Panc1 (cell line): Measurements from ENCODE around the gene WFDC9. TPM values are rescaled to one million over a fixed set of nuclear protein-coding genes. Genes with fewer than 3 reads are reported as not detected.

ENCODE experiments used
- ATAC-seq: fragments of 200-7000 bp; cut with Tn5 transposase; 2 replicates; pipeline ENCODE4 v1.9.1; 2020; ENCODE audit warnings: mild to moderate bottlenecking, moderate library complexity
- BruUV-seq: library from RNA; stranded (reverse); fragments of 400-500 nt; replicated peaks from 2 replicates; lab custom pipeline; 2021; lab: Mats Ljungman, UMichigan
- CTCF ChIA-PET: fragments of 300-600 bp; sonication (Branson Sonifier 250); formaldehyde crosslinking; loops from one replicate; lab custom pipeline; 2022; ENCODE audit warnings: antibody characterized with exemption; lab: Charles Lee
- POLR2A ChIA-PET: fragments of 300-600 bp; sonication (Branson Sonifier 250); formaldehyde crosslinking; loops from one replicate; lab custom pipeline; 2022; ENCODE audit warnings: antibody characterized with exemption; lab: Charles Lee
- DNase-seq: peaks from one replicate; pipeline ENCODE4 v3.0.0-alpha.2; 2010; ENCODE audit warnings: low read depth, low spot score
- H3K27ac ChIP-seq: 2 replicates; pipeline ENCODE4 v1.5.1; 2011; ENCODE audit warnings: mild to moderate bottlenecking, low read length, inconsistent platforms
- H3K27me3 ChIP-seq: fragments of 200-500 bp; sonication (Bioruptor generic); 2 replicates; pipeline ENCODE4 v1.6.0; 2014; ENCODE audit warnings: low read length, inconsistent platforms; ENCODE audit not compliant: control insufficient read depth, insufficient read depth
- H3K36me3 ChIP-seq: fragments of 200-500 bp; sonication (Bioruptor generic); 2 replicates; pipeline ENCODE4 v1.5.1; 2014; ENCODE audit warnings: inconsistent platforms, mild to moderate bottlenecking, low read length, moderate library complexity; ENCODE audit not compliant: control insufficient read depth, insufficient read depth
- H3K4me1 ChIP-seq: 2 replicates; pipeline ENCODE4 v1.5.1; 2011; ENCODE audit warnings: inconsistent platforms, mild to moderate bottlenecking, low read length, moderate library complexity; ENCODE audit not compliant: control insufficient read depth, insufficient read depth
- H3K4me3 ChIP-seq, 2 experiments: 2 replicates each; pipeline ENCODE4 v1.5.1; 2011 to 2012; ENCODE audit warnings: low read depth in 2 of 2, low read length in 2 of 2, mild to moderate bottlenecking in 2 of 2, inconsistent platforms in 1 of 2, moderate library complexity in 1 of 2
- H3K9me3 ChIP-seq: fragments of 200-500 bp; sonication (Bioruptor generic); 2 replicates; pipeline ENCODE4 v1.5.1; 2014; ENCODE audit warnings: low read depth, mild to moderate bottlenecking, inconsistent platforms, low read length, moderate library complexity; ENCODE audit not compliant: control insufficient read depth, insufficient read depth
- CTCF ChIP-seq: fragments of 450-650 bp; IDR thresholded peaks from 2 replicates; pipeline ENCODE4 v1.5.1; 2017; ENCODE audit warnings: mild to moderate bottlenecking
- POLR2AphosphoS5 ChIP-seq: IDR thresholded peaks from 2 replicates; pipeline ENCODE4 v1.6.1; 2012; ENCODE audit warnings: mild to moderate bottlenecking, low read depth, low read length, moderate library complexity
- REST ChIP-seq, 2 experiments: IDR thresholded peaks; 2 replicates each; pipeline ENCODE4 v1.6.1; 2011 to 2012; ENCODE audit warnings: low read depth in 2 of 2, control low read depth in 1 of 2, low read length in 1 of 2, mild to moderate bottlenecking in 1 of 2, moderate library complexity in 1 of 2; ENCODE audit not compliant: insufficient read depth in 1 of 2
- SIN3A ChIP-seq: IDR thresholded peaks from 2 replicates; pipeline ENCODE4 v1.6.1; 2012; ENCODE audit warnings: low read depth, mild to moderate bottlenecking, low read length, moderate library complexity, borderline replicate concordance; ENCODE audit not compliant: insufficient read depth
- TCF7L2 ChIP-seq: IDR thresholded peaks from 2 replicates; pipeline ENCODE4 v1.6.1; 2011; ENCODE audit warnings: mild to moderate bottlenecking, low read depth, low read length, inconsistent platforms
- in situ Hi-C: cut with HindIII; loops from 2 replicates; pipeline ENCODE4 v1.10.0; 2016; ENCODE audit warnings: low sequenced_read_pairs, low pct_unique_long_range_greater_than_20kb
- intact Hi-C: fragments of 100-400 bp; cut with micrococcal nuclease; formaldehyde crosslinking; loops from one replicate; pipeline ENCODE4 v1.10.0; 2022; ENCODE audit not compliant: unreplicated experiment
- total RNA-seq: library from RNA; stranded (reverse); gene quantifications from one replicate; pipeline ENCODE4 v1.2.1, GENCODE V29; 2021; ENCODE audit not compliant: unreplicated experiment

WFDC9 gene
- total RNA-seq, 1 experiment from 2014 or later = not detected

- POLR2A ChIA-PET = no interaction called here
Measured at GRCh38 chr20:45578231-45578630, 52.9 kb downstream of the WFDC9 start.

GRCh38 chr20:45576995-45577394, 54.1 kb downstream of the WFDC9 start:
- Histone ChIP-seq H3K27me3 (peaks cover under 1% of the 10 kb centered on the region; the same call in 1 of the 2 replicates), H3K9me3 (no peaks in the 10 kb centered on the region), H3K4me3 (no peak overlapping the region), H3K4me1 (no peaks in the 10 kb centered on the region), H3K36me3 (no peaks in the 10 kb centered on the region), H3K27ac (no peak overlapping the region)
- ATAC-seq (no peak), DNase-seq (no peak)
- POLR2A ChIA-PET = no interaction called here
- in situ Hi-C loops = no loop called here
- intact Hi-C loops = no loop called here
- no TSS peak for BruUV-seq
- TF ChIP-seq CTCF = no peak
- CTCF ChIA-PET = no interaction called here

More at GRCh38 chr20:45578231-45578630, 52.9 kb downstream of the WFDC9 start:
- no peak for DNase-seq
- no peak overlapping the region for H3K4me3 ChIP-seq
- no peak for ATAC-seq
- intact Hi-C loops (no loop called here), in situ Hi-C loops (no loop called here)
- H3K27ac ChIP-seq = no peak overlapping the region
- H3K4me1 ChIP-seq = no peaks in the 10 kb centered on the region
- peaks cover 9% of the 10 kb centered on the region for H3K27me3 ChIP-seq
- BruUV-seq = no TSS peak
- H3K36me3 ChIP-seq = no peaks in the 10 kb centered on the region
- H3K9me3 ChIP-seq = no peaks in the 10 kb centered on the region
- no peak for TF ChIP-seq SIN3A
- no peak for TF ChIP-seq REST (IDR thresholded peaks at IDR 0.05; ENCODE audit: insufficient read depth in 1 of 2, low read depth in 2 of 2, low read length in 1 of 2)
- TF ChIP-seq POLR2AphosphoS5 = no peak
- TF ChIP-seq CTCF = no peak
- TF ChIP-seq TCF7L2 = no peak
- CTCF ChIA-PET = no interaction called here
